NCI-H526 treated with DMSO at 0.1 percent for 48 hours (cell line): ENCODE measurements around the gene MKRN1.
"Not testable (repeated sequence)": the region's sequence is repeated elsewhere in the genome, so short reads cannot be mapped to it uniquely, and the experiment has no call there.

Experiments used
- DNase-seq: peaks from one replicate; lab custom pipeline; 2025; lab: John Stamatoyannopoulos, UW

Gene MKRN1

DNA sequence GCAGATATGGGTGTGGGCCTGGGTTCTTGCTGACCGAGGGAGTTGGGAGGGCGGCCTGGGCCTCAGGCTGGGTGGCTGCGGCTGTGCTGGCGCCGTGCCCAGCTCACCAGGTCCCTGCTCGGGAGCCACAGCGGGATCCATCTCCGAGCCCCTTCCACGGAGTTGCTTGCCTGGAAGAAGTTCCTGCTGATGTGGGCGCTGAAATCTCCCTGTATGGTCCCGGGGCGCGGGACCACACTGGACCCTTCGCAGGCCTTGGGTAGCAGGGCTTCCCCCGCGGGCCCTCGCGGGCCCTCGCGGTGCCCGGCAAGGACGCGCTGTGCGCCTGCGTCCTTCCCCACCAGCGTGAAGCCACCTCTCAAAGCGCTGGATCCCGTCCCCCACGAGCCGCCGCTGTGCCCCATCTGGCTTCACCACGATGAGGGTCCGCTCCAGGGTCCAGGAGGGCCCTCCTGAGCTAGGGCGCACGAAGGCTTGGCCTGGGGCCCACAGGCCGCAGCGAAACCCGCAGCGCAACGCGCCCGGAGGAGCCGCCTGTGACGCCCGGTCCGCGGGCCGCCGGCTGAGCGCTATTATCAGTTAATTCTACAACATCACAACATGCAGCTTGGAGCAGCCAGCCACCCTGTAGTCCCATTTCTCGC is 43.9 kb downstream of the MKRN1 start:
- DNase-seq: no peak

DNA sequence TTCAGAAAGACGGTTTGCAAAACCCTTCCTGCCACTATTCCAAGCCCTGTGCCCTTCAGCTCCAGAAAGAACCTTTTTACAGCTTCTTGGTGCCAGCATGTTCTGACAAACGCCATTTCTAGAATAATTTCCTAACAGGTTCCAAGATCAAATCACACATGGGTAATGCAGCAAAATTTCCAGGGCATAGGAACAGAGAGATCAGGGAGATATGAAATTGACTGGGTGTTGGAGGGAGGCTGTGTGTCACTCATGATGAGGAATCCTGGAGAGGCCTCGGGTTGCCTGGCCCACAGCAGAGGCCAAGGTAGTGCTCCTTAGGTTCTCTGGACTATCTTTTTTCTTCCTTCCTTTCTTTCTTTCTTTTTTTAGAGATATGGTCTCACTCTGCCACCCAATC is 45.9 kb downstream of the MKRN1 start:
- no peak for DNase-seq

DNA sequence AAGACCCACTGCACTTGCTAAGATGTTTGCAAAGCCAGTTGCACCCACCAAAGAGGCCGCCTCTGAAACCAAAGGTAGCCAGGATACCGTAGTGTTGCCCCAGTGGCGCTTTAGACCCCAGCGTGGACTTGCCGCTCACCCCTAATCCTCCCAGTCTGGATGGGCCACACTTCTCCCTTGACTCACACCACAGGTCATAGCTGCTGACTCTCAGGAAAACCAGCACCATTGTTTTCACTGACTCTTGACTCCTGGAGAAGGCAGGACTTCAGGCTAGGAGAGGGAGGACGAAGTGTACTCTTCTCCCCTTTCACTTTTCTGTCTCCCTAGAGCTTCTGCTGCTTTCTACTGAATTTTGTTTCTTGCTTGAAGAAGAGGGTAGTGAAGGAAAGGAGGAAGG is 53.2 kb downstream of the MKRN1 start:
- no peak for DNase-seq

DNA sequence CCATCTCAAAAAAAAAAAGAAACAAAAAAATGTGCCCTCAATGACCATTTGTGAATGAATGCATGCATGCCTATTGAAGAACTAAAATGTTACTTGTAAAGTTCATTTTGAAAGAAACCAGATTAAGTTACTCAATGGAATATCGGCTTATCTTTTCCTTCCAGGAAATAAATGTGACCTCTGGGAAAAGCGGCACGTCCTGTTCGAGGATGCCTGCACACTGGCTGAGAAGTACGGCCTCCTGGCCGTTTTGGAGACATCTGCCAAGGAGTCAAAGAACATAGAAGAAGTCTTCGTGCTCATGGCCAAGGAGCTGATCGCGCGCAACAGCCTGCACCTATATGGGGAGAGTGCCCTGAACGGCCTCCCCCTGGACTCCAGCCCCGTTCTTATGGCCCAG is 53.6 kb downstream of the MKRN1 start:
- no peak for DNase-seq

DNA sequence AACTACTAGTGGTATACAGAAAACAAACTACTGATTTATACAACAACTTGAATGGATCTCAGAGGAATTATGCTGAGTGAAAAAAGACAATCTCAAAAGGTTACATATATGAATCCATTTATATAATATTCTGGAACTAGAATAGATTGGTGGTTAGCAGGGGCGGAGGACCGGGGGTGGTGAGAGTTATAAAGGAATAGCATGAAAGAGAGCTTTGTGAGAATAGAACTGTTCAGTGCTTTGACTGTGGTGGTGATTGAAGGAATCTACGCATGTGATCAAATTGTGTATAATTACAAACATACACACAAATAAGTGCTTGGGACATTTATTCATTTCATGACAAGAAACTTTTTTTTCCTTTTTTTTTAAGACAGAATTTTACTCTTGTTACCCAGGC is 55.8 kb downstream of the MKRN1 start:
- no peak for DNase-seq

DNA sequence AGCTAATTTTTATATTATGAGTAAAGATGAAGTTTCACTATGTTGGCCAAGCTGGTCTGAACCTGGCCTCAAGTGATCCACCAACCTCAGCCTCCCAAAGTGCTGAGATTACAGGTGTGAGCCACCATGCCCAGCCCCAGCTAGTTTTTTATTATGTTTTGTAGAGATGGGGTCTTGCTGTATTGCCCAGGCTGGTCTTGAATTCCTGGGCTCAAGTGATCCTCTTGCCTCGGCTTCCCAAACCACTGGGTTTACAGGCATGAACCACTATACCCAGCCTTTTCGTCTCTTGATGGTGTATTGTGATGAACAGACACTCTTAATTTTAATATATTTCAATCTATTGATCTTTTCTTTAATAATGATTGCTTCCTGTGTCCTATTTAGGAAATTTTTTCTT is 57.8 kb downstream of the MKRN1 start:
- no peak for DNase-seq

DNA sequence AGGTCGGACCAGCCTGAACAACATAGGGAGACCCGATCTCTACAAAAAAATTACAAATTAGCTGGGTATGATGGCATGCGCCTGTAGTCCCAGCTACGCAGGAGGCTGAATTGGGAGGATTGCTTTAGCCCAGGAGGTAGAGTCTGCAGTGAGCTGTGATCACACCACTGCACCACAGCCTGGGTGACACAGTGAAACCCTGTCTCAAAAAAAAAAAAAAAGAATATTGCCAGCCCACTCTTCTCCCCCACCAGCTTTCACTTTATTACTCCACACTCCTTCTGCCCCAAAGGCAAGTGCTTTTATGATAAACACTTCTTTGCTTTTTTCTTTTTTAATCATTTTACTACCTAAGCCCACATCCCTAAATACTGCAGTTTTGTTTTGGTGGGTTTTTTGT is 60.7 kb downstream of the MKRN1 start:
- DNase-seq: no peak

DNA sequence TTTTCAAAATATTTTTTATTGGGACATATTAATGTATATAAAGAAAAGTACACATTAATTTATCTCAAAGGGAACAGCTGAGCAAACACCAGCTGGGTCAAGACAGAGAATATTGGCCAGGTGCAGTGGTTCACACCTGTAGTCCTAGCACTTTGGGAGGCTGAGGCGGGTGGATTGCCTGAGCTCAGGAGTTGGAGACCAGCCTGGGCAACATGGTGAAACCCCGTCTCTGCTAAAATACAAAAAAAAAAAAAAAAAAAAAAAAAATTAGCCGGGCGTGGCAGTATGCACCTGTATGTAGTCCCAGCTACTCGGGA is 61.2 kb downstream of the MKRN1 start:
- not testable (repeated sequence) for DNase-seq

DNA sequence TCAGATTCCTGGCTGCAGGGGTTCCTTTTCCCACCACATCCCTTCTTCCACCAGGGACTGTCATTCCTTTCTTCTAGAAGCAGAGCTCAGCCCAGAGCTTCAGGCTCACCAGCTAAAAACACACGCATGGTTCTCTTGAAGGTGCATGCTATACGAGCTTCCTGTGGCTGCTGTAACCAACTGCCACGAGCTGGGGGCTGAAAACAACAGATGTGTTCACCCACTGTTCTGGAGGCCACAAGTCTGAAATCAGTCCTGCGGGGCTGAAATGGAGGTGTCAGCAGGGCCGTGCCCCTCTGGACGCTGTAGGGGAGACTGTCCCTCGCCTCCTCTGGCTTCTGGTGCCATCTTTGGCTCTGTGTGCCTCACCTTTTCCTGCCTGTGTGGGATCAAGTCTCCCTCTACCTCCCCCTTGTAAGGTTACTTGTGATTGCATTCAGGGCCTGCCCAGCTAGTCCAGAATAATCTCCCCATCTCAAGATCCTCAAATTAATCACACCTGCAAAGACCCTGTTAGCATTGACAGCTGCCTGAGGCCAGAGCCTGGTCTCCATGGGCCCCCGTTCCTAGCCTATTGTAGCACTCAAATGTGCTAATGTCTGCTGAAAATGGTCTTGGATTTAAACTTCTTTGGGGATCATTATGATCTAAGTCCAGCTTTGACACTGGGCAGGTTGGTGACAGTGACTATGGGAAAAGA is 61.7 kb downstream of the MKRN1 start:
- no peak for DNase-seq

DNA sequence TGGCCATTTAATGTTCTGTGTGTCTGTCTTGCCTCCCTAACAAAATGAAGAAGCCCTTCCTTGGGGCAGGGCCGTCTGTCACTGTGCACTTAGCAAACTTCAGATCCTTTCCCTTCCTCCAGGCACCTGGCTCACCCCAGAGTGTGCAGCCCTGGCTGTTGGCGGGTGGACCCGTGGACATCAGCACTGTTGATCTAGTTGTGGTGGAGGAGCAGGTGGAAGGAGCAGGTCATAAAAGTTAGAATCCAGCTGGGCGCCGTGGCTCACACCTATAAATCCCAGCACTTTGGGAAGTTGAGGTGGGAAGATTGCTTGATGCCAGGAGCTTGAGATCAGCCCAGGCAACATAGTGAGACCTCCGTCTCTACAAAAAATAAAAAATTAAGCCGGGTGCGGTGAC is 62.7 kb downstream of the MKRN1 start:
- DNase-seq: no peak

DNA sequence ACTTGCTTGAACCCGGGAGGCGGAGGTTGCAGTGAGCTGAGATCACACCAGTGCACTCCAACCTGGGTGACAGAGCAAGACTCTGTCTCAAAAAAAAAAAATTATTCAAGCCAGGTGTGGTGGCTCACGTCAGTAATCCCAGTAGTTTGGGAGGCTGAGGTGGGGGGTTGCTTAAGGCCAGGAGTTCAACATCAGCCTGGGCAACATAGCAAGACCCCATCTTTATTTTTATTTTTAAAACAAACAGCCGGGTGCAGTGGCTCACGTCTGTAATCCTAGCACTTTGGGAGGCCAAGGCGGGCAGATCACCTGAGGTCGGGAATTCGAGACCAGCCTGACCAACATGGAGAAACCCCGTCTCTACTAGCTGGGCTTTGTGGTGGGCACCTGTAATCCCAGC is 63.5 kb downstream of the MKRN1 start:
- not testable (repeated sequence) for DNase-seq

DNA sequence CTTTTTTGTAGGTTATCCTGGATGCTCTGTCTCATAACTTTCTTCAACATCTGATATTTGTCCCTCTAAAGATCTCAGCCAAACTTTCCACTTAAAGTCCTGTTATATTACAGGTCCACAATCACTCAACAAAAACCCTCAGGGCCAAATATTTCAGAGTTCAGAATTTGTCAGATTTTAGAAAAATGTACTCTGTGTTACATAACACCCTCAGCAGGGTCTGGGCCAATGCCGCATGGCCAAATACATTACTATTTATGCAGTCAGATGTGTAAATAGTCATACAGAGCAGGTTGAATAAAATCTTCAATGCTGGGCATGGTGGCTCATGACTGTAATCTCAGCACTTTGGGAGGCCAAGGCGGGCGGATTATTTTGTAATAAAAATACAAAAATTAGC is 63.9 kb downstream of the MKRN1 start:
- no peak for DNase-seq

DNA sequence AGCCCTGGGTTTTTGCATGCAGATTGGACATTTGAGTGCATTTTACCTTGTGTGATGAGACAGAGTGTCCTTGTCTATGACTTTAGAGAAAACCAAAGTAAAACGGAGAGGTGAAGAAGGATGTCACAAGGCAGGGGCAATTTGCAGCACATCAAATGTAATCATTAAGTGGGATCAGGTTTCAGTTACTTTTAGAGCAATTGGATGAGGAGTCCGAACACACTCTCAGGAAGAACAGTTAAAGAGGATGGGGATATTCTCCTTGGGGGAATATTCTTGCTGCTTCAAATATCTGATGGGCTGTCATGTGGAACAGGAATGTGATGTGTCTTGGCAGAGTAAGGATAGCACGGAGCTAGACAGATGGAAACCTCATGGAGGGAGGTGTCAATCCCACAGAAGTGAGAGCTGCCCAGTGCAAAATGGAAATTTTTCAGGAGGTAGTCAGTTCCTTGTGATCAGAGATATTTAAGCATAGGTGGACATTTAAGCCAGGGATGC is 74.7 kb downstream of the MKRN1 start:
- no peak for DNase-seq

DNA sequence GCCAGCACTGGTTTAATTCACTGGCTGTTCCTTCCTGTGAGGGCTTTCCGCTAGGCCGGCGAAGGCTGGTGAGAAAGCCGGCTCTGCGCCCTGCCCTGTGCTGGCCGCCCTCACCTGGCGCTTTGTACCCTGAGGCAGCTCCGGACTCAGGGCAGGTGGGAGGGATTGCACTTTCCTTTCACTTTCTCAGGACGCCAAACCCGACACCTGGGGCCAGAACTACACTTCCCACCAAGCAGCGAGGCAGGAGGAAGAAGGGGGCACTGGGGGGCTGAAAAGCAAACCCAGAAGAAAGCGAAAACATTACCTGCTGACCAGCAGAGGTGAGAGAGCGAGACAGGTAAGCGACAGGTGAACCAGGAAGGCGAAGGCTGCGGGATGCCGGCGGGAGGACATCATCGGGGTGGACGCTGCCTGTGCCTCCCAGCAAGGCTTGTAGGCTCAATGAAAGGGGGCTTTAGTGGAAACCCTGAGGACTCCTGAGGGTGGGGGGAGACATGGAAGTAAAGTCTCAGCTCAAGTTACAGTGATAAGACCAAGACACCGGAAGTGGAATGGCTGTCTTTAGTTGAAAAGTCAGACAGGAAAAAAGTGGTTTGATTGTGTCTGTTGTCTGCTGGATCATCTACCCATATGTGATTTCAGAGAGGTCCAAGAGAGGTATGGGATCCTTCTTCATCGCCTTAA is 75.3 kb downstream of the MKRN1 start, which contains the start of gene RAB19:
Gene RAB19, plus strand, starts transcription at position 181 of the 687 bp plus-strand sequence. CDS start 3,589 bp downstream, outside the sequence.
- DNase-seq: peak; percentile 69
